ENCODE data around the gene PRKAA1.

- TF ChIP-seq POLR2A (IDR thresholded peaks at IDR 0.05), result no peak
- TF ChIP-seq, protein P1, sequence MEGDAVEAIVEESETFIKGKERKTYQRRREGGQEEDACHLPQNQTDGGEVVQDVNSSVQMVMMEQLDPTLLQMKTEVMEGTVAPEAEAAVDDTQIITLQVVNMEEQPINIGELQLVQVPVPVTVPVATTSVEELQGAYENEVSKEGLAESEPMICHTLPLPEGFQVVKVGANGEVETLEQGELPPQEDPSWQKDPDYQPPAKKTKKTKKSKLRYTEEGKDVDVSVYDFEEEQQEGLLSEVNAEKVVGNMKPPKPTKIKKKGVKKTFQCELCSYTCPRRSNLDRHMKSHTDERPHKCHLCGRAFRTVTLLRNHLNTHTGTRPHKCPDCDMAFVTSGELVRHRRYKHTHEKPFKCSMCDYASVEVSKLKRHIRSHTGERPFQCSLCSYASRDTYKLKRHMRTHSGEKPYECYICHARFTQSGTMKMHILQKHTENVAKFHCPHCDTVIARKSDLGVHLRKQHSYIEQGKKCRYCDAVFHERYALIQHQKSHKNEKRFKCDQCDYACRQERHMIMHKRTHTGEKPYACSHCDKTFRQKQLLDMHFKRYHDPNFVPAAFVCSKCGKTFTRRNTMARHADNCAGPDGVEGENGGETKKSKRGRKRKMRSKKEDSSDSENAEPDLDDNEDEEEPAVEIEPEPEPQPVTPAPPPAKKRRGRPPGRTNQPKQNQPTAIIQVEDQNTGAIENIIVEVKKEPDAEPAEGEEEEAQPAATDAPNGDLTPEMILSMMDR (IDR thresholded peaks at IDR 0.05), result no peak
Observed at GRCh38 chr5:40733879-40734563, 64.2 kb downstream of the PRKAA1 start.
